Lower lobe of right lung (tissue), 2 donors: Measurements from ENCODE around the gene EMILIN3. TPM values are rescaled to one million over a fixed set of nuclear protein-coding genes. Genes with fewer than 3 reads are reported as not detected.

Source experiments
- ATAC-seq, 2 donors: fragments of 200-7000 bp; cut with Tn5 transposase; one replicate each; pipeline ENCODE4 v1.9.1; 2020 to 2022; ENCODE audit warnings: mild to moderate bottlenecking in 2 of 2, moderate library complexity in 2 of 2
- DNase-seq: peaks from one replicate; pipeline ENCODE4 v3.0.0-alpha.2; 2020
- H3K27ac ChIP-seq: fragments of 200-600 bp; one replicate; pipeline ENCODE4 v1.8.0; 2022
- H3K27me3 ChIP-seq: fragments of 200-600 bp; one replicate; pipeline ENCODE4 v1.8.0; 2022; ENCODE audit warnings: low read depth
- H3K36me3 ChIP-seq: fragments of 200-600 bp; one replicate; pipeline ENCODE4 v1.8.0; 2022; ENCODE audit warnings: mild to moderate bottlenecking
- H3K4me1 ChIP-seq: fragments of 200-600 bp; one replicate; pipeline ENCODE4 v1.8.0; 2022
- H3K4me3 ChIP-seq: fragments of 200-600 bp; one replicate; pipeline ENCODE4 v1.8.0; 2022; ENCODE audit warnings: mild to moderate bottlenecking
- H3K9me3 ChIP-seq: fragments of 200-600 bp; one replicate; pipeline ENCODE4 v1.8.0; 2022
- intact Hi-C: fragments of 100-400 bp; cut with DNase I; formaldehyde crosslinking; loops from one replicate; pipeline ENCODE4 v1.11.0; 2022
- total RNA-seq: library from RNA; stranded (reverse); fragmentation: NEBNext Ultra II Directional; extraction: Animal tissue kit (Norgen Biotek cat#: 25700); gene quantifications from one replicate; pipeline ENCODE4 v1.2.1, GENCODE V29; 2021
- TF ChIP-seq, protein P1 (sequence below): fragments of 200-600 bp; IDR thresholded peaks from one replicate; pipeline ENCODE4 v1.8.0; 2022; ENCODE audit warnings: antibody characterized with exemption, mild to moderate bottlenecking
- donor health status: DM: no; HTN: yes; CAD: no; lungs with severe emphysema.

The EMILIN3 gene
- total RNA-seq, 1 donor from 2014 or later, result 0.15 TPM

GRCh38 chr20:41394081-41394480 is 27.5 kb upstream of the EMILIN3 start:
- Histone ChIP-seq H3K27ac (no peak overlapping the region), H3K4me3 (no peak overlapping the region), H3K27me3 (no peaks in the 10 kb centered on the region), H3K4me1 (no peaks in the 10 kb centered on the region), H3K9me3 (no peaks in the 10 kb centered on the region), H3K36me3 (no peaks in the 10 kb centered on the region)
- TF ChIP-seq, protein P1, sequence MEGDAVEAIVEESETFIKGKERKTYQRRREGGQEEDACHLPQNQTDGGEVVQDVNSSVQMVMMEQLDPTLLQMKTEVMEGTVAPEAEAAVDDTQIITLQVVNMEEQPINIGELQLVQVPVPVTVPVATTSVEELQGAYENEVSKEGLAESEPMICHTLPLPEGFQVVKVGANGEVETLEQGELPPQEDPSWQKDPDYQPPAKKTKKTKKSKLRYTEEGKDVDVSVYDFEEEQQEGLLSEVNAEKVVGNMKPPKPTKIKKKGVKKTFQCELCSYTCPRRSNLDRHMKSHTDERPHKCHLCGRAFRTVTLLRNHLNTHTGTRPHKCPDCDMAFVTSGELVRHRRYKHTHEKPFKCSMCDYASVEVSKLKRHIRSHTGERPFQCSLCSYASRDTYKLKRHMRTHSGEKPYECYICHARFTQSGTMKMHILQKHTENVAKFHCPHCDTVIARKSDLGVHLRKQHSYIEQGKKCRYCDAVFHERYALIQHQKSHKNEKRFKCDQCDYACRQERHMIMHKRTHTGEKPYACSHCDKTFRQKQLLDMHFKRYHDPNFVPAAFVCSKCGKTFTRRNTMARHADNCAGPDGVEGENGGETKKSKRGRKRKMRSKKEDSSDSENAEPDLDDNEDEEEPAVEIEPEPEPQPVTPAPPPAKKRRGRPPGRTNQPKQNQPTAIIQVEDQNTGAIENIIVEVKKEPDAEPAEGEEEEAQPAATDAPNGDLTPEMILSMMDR, result no peak
- intact Hi-C loops, result no loop called here
- no peak for ATAC-seq
- DNase-seq, result peak; percentile 34

- no peak overlapping the region for H3K4me3 ChIP-seq
- TF ChIP-seq, protein P1, result no peak
- ATAC-seq (no peak), DNase-seq (peak; percentile 24)
- no peaks in the 10 kb centered on the region for H3K9me3 ChIP-seq
- no peaks in the 10 kb centered on the region for H3K4me1 ChIP-seq
- H3K36me3 ChIP-seq, result no peaks in the 10 kb centered on the region
- H3K27ac ChIP-seq, result no peak overlapping the region
- intact Hi-C loops, result no loop called here
- H3K27me3 ChIP-seq, result no peaks in the 10 kb centered on the region
Measured at GRCh38 chr20:41393705-41394066, 27.1 kb upstream of the EMILIN3 start.

DNA sequence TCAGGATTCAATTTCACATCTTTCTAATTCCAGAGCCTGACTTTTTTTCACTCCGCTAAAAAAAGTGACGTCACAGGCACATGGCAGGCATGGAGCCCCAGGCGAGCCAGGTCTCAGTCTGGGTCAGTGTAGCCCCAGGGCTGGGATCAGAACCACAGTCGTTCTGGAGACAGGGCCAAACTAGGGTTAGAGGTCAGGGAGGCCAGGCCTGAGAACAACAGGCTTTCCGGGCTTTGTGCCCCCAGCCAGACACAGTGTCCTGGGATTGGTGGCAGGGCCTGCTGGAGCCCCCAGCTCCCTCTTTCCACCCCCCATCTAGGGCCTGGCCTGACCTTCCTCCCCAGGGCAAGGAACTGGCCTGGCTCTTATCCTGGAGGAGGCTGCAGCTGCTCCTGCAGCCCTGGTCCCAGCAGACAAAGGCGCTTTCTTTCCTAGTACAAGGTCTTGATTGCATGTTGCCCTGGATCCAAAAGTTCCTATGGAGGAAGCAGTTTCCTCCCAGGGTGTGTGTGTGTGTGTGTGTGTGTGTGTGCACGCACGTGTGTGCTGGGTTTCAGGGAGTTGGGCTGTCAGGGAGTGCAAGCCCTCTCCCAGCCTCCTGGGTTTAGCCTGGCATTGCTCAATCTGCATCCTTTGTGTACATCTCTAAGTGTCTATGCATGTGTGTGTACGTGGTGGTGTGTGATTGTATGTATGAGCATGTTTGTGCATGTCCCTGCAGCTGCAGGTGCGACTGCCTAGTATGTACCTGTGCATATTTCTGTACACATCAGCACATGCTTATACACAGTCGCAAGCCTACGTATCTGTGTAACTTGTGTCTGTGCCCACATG is 26.5 kb upstream of the EMILIN3 start:
- no peaks in the 10 kb centered on the region for H3K36me3 ChIP-seq
- intact Hi-C loops, result no loop called here
- no peak overlapping the region for H3K27ac ChIP-seq
- no peaks in the 10 kb centered on the region for H3K9me3 ChIP-seq
- ATAC-seq (peak; percentile 17 to 44), DNase-seq (peak; percentile 34)
- H3K4me3 ChIP-seq, result no peak overlapping the region
- TF ChIP-seq, protein P1, result no peak
- no peaks in the 10 kb centered on the region for H3K4me1 ChIP-seq
- H3K27me3 ChIP-seq, result no peaks in the 10 kb centered on the region

DNA sequence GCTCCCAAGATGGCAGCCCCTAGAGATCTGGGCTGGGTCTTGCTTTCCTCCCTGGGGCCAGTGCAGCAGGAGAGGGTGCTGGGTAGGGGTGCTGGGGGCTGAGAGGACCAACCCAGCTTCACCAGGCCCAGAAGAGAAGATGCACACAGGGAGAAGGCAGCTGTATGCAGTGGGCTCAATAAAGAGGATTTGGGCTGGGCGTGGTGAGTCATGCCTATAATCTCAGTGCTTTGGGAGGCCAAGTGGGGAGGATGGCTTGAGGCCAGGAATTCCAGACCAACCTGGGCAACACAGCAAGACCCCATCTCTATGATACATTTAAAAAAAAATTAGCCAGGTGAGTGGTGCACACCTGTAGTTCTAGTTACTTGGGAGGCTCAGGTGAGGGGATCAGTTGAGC is 25.7 kb upstream of the EMILIN3 start:
- intact Hi-C loops, result no loop called here
- no peak for ATAC-seq

DNA sequence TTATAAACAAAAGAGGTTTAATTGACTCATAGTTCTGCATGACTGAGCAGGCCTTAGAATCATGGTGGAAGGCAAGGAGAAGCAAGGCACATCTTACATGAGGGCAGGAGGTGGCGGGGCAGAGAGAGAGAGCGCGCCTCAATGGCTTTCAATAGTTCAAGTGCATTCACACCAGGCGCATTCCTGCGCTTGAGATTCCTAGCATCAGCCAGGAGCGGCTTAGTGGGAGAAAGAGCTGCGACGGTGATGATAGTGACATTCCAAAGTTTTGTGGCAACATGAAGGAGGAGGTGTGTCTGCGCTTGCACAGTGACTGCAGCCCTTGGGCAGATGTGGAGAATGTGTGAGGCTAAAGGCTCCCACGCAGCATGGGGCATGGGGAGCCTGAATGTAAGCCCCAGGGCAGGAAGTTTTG is 25.0 kb upstream of the EMILIN3 start:
- H3K27me3 ChIP-seq, result no peaks in the 10 kb centered on the region
- no peak overlapping the region for H3K4me3 ChIP-seq
- H3K36me3 ChIP-seq, result no peaks in the 10 kb centered on the region
- peak; percentile 45 for DNase-seq
- no peaks in the 10 kb centered on the region for H3K4me1 ChIP-seq
- H3K27ac ChIP-seq, result no peak overlapping the region
- peak; percentile 27 to 52 for ATAC-seq
- TF ChIP-seq, protein P1, result no peak
- H3K9me3 ChIP-seq, result no peaks in the 10 kb centered on the region
- intact Hi-C loops, result no loop called here

More for the DNA sequence above, 25.7 kb upstream of the EMILIN3 start:
- no peaks in the 10 kb centered on the region for H3K9me3 ChIP-seq
- H3K36me3 ChIP-seq, result no peaks in the 10 kb centered on the region
- TF ChIP-seq, protein P1, result no peak
- peak; percentile 22 for DNase-seq
- H3K4me3 ChIP-seq, result no peak overlapping the region
- no peak overlapping the region for H3K27ac ChIP-seq
- no peaks in the 10 kb centered on the region for H3K27me3 ChIP-seq
- no peaks in the 10 kb centered on the region for H3K4me1 ChIP-seq
